Neuronal stem cell (in vitro differentiated cells): ENCODE results near the gene EIF2S2.

Experiments used
- DNase-seq: peaks from one replicate; pipeline ENCODE4 v3.0.0-alpha.2; 2013; ENCODE audit warnings: low spot score
- H2AFZ ChIP-seq: one replicate; pipeline ENCODE4 v1.6.1; 2013; ENCODE audit warnings: mild to moderate bottlenecking, low read length, inconsistent platforms
- H2AK5ac ChIP-seq: 2 replicates; pipeline ENCODE4 v1.6.1; 2013; ENCODE audit warnings: low read depth, mild to moderate bottlenecking, inconsistent platforms, low read length, moderate library complexity, mixed read lengths
- H2BK120ac ChIP-seq: 2 replicates; pipeline ENCODE4 v1.6.1; 2013; ENCODE audit warnings: low read depth, mild to moderate bottlenecking, inconsistent platforms, low read length, moderate library complexity, mixed read lengths
- H2BK12ac ChIP-seq: one replicate; pipeline ENCODE4 v1.6.1; 2013; ENCODE audit warnings: low read length, inconsistent platforms
- H2BK15ac ChIP-seq: 2 replicates; pipeline ENCODE4 v1.6.1; 2013; ENCODE audit warnings: mild to moderate bottlenecking, low read length, inconsistent platforms, mixed read lengths
- H2BK5ac ChIP-seq: one replicate; pipeline ENCODE4 v1.6.1; 2013; ENCODE audit warnings: inconsistent platforms, mild to moderate bottlenecking, low read length, moderate library complexity
- H3K14ac ChIP-seq: one replicate; pipeline ENCODE4 v1.6.1; 2013; ENCODE audit warnings: low read length, inconsistent platforms
- H3K18ac ChIP-seq: 2 replicates; pipeline ENCODE4 v1.6.1; 2013; ENCODE audit warnings: low read length, inconsistent platforms
- H3K23ac ChIP-seq: 2 replicates; pipeline ENCODE4 v1.6.1; 2013; ENCODE audit warnings: low read depth, mild to moderate bottlenecking, mixed read lengths, low read length, inconsistent platforms; ENCODE audit not compliant: poor library complexity
- H3K27ac ChIP-seq: replicated peaks from 3 replicates; pipeline ENCODE4 v1.5.1; 2013; ENCODE audit warnings: low read length, inconsistent platforms
- H3K27me3 ChIP-seq, 3 experiments: 2 replicates each; pipeline ENCODE4 v1.6.1; 2013; ENCODE audit warnings: low read length in 3 of 3, mild to moderate bottlenecking in 2 of 3, inconsistent platforms in 1 of 3, low read depth in 1 of 3, mixed read lengths in 1 of 3, moderate library complexity in 1 of 3; ENCODE audit not compliant: control insufficient read depth in 3 of 3, insufficient read depth in 3 of 3
- H3K36me3 ChIP-seq, 2 donors: replicated peaks in 1 of 2; 2 replicates each; pipeline ENCODE4 v1.6.1; 2013; ENCODE audit warnings: low read length in 2 of 2; ENCODE audit not compliant: control insufficient read depth in 2 of 2, insufficient read depth in 2 of 2
- H3K4ac ChIP-seq: 2 replicates; pipeline ENCODE4 v1.6.1; 2013; ENCODE audit warnings: inconsistent platforms, mild to moderate bottlenecking, low read length, moderate library complexity
- H3K4me1 ChIP-seq, 2 donors: 1 replicate in 1 of 2; 2 replicates in 1 of 2; pipeline ENCODE4 v1.6.1; 2013; ENCODE audit warnings: low read length in 2 of 2, low read depth in 1 of 2; ENCODE audit not compliant: control insufficient read depth in 2 of 2, insufficient read depth in 1 of 2
- H3K4me2 ChIP-seq: one replicate; pipeline ENCODE4 v1.6.1; 2013; ENCODE audit warnings: mild to moderate bottlenecking, low read length, inconsistent platforms; ENCODE audit not compliant: insufficient read depth, poor library complexity, severe bottlenecking
- H3K4me3 ChIP-seq, 2 donors: 2 replicates each; pipeline ENCODE4 v1.5.1; 2013; ENCODE audit warnings: low read length in 2 of 2, mild to moderate bottlenecking in 2 of 2, inconsistent platforms in 1 of 2, moderate library complexity in 1 of 2
- H3K79me1 ChIP-seq: one replicate; pipeline ENCODE4 v1.6.1; 2013; ENCODE audit warnings: low read depth, mild to moderate bottlenecking, inconsistent platforms, low read length, moderate library complexity
- H3K9ac ChIP-seq: one replicate; pipeline ENCODE4 v1.6.1; 2013; ENCODE audit warnings: mild to moderate bottlenecking, low read depth, low read length, inconsistent platforms; ENCODE audit not compliant: poor library complexity
- H3K9me3 ChIP-seq, 2 donors: replicated peaks in 1 of 2; 2 replicates each; pipeline versions ENCODE3 to v1.6.1; 2013; ENCODE audit warnings: low read length in 2 of 2, mild to moderate bottlenecking in 2 of 2, inconsistent platforms in 1 of 2, low read depth in 1 of 2, mixed read lengths in 1 of 2, moderate library complexity in 1 of 2; ENCODE audit not compliant: control insufficient read depth in 2 of 2, insufficient read depth in 1 of 2
- H4K8ac ChIP-seq: one replicate; pipeline ENCODE4 v1.6.1; 2013; ENCODE audit warnings: low read depth, mild to moderate bottlenecking, inconsistent platforms, low read length, moderate library complexity
- H4K91ac ChIP-seq: one replicate; pipeline ENCODE4 v1.6.1; 2013; ENCODE audit warnings: low read length, low read depth, mild to moderate bottlenecking, inconsistent platforms; ENCODE audit not compliant: poor library complexity
- WGBS, 2 donors: extraction: QIAGEN DNeasy Blood & Tissue Kit; methylation state at CpG; one replicate each; pipeline ENCODE4 v1.1.7; 2013; ENCODE audit warnings: missing lambda C conversion rate in 2 of 2, mixed read lengths in 1 of 2; ENCODE audit not compliant: insufficient read length in 2 of 2, insufficient replicate concordance in 1 of 2; ENCODE audit errors: extremely low coverage in 2 of 2; 5-methylcytosine and 5-hydroxymethylcytosine counted together

Gene EIF2S2

DNA sequence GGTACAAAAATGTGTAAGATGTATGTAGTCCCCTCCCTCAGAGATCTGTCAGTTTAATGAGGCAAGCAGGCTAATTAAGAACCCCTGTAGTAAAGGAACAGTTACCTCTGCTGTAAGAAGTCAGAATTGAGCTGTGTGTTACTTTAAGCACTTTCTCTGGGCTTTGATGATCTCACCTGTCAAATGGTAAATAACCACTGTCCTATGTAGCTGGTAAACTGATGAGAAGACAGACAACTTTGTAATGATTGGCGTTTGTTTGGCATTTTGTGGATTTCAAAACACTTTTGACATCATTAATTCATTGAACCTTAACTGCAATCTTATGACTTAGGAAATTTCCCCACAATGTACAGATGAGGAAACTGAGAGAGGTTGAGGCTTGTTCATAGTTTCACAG is 62.7 kb downstream of the EIF2S2 start:
- Histone ChIP-seq H3K9ac (no peak overlapping the region), H3K36me3 (peaks cover 0 to 28% of the 10 kb centered on the region in 2 donors), H3K4ac (no peak overlapping the region), H3K79me1 (no peaks in the 10 kb centered on the region), H2BK12ac (no peak overlapping the region), H2AFZ (no peak overlapping the region), H3K18ac (no peak overlapping the region), H3K9me3 (no peaks in the 10 kb centered on the region), H2BK5ac (no peak overlapping the region), H4K91ac (no peak overlapping the region), H3K27ac (no peak overlapping the region), H2BK15ac (no peak overlapping the region), H4K8ac (no peak overlapping the region), H2BK120ac (no peak overlapping the region), H3K14ac (no peak overlapping the region), H3K4me2 (no peak overlapping the region), H2AK5ac (no peak overlapping the region), H3K4me3 (no peak overlapping the region), H3K4me1 (peaks cover 9 to 10% of the 10 kb centered on the region in 2 donors), H3K27me3 (no peaks in the 10 kb centered on the region), H3K23ac (no peak overlapping the region)
- DNase-seq, result no peak
- no CpG with 5 or more reads among the region's 1 CpG for WGBS, 2 donors

DNA sequence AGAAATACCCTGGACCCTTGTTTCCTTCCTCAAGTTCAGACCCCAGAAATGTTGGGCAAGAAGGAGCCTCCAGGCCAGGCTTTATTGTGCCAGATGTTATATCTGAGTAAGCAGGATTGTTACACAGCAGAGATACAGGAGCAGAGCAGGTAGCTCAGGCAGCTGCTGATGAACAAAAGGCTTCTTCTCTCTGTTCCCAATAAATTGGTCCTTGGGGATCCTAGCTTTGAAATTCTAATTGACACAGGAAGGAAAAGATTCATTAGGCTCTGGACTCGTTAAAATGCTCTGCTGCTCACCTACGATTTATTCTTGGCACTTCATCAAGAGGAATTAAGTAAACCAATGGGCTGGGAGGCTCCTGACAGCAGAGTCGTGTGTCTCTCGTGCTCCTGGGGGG is 64.1 kb downstream of the EIF2S2 start:
- Histone ChIP-seq H3K23ac (no peak overlapping the region), H3K4me1 (peaks cover 0 to 5% of the 10 kb centered on the region in 2 donors), H3K27me3 (no peaks in the 10 kb centered on the region), H4K8ac (no peak overlapping the region), H3K18ac (no peak overlapping the region), H3K36me3 (peaks cover 0 to 39% of the 10 kb centered on the region in 2 donors), H4K91ac (no peak overlapping the region), H2AFZ (no peak overlapping the region), H3K14ac (no peak overlapping the region), H2BK12ac (no peak overlapping the region), H3K79me1 (no peaks in the 10 kb centered on the region), H3K4ac (no peak overlapping the region), H3K4me2 (no peak overlapping the region), H3K9me3 (no peaks in the 10 kb centered on the region), H3K27ac (no peak overlapping the region), H2BK15ac (no peak overlapping the region), H2BK120ac (no peak overlapping the region), H3K9ac (no peak overlapping the region), H2AK5ac (no peak overlapping the region), H2BK5ac (no peak overlapping the region), H3K4me3 (no peak overlapping the region)
- WGBS, 2 donors, result no CpG with 5 or more reads among the region's 4 CpGs
- DNase-seq, result no peak

DNA sequence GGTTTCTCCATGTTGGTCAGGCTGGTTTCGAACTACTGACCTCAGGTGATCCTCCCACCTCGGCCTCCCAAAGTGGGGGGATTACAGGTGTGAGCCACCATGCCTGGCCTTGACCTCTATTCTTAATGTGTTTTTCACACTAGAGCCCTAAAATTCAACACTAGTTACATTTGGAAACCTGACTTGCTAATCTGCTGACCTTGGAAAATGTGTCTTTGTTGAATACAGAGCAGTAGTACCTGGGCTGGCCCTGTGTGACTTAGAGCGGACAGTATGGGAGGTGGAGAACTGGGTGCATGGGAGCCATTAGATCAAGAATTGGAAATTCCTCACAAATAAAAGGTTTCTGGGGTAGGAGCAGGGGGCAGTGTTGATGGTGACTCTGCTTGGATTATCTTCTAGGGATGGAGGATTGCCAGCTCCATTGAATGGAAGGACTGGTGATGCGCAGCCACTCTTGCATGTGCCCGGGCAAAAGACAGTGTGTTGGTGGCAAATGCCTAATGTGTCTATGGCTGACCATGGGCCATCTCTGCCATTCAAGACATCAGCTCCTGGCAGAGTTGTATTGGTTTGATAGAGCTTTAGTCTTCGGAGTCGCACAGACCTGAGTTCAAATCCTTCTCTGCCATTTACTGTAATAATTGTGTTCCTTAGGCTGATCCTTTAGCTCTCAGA is 64.9 kb downstream of the EIF2S2 start:
- H3K27me3 ChIP-seq, result no peaks in the 10 kb centered on the region
- WGBS, 2 donors, result no CpG with 5 or more reads among the region's 7 CpGs

DNA sequence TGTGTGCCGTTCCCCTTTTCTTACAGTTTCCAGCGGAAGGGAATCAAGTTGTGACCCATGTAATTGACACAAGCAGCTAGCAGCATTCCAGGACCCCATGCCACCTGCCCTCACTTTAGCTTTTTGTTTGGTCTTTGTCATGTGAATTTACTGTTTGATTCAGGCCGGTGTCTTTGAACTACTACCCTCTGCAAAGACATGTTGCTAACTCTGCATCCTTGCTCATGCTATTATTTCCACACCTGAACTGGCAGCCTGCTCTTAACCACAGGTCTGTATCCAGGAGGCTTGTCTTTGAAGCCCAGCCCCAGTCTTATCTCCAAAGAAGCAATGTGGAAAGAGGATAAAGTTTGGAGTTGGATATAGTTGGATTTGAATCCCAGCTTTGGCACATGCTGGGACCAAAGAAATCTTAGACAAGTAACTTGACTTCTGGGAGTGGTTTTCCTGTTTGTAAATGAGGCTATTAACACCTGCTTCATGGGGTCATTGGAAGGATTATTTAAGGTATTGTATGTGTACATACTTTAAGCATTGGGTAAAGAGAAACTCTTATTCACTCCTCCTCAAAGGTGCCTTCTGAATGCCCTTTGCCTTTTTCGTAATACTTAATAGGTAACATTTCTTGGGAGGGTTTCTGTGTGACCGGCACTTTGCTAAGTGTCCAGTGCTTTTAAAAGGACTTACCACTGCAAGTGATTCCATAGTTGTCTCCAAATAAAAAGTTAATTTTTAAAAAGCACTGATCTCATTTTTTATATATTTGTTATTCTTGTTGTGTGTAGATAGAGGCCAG is 65.9 kb downstream of the EIF2S2 start:
- WGBS, 2 donors, result no CpG with 5 or more reads among the region's 5 CpGs

More for the DNA sequence above, 64.9 kb downstream of the EIF2S2 start:
- Histone ChIP-seq H3K79me1 (peaks cover under 1% of the 10 kb centered on the region), H2BK5ac (no peak overlapping the region), H2AK5ac (no peak overlapping the region), H3K23ac (no peak overlapping the region), H2BK120ac (no peak overlapping the region), H4K91ac (no peak overlapping the region), H3K18ac (no peak overlapping the region), H3K4me1 (peaks cover 0 to 5% of the 10 kb centered on the region in 2 donors), H3K36me3 (peaks cover 0 to 42% of the 10 kb centered on the region in 2 donors), H4K8ac (no peak overlapping the region), H3K4ac (no peak overlapping the region), H2BK15ac (no peak overlapping the region), H3K4me2 (no peak overlapping the region), H3K9me3 (no peaks in the 10 kb centered on the region), H3K14ac (no peak overlapping the region), H3K27ac (no peak overlapping the region), H2BK12ac (no peak overlapping the region), H3K4me3 (peak overlapping the region in 1 of 2 donors; percentile 32), H2AFZ (no peak overlapping the region), H3K9ac (no peak overlapping the region)
- DNase-seq, result no peak

More for the DNA sequence above, 65.9 kb downstream of the EIF2S2 start:
- Histone ChIP-seq H3K27ac (no peak overlapping the region), H3K4me3 (no peak overlapping the region), H3K27me3 (no peaks in the 10 kb centered on the region), H3K14ac (no peak overlapping the region), H2AK5ac (no peak overlapping the region), H4K91ac (no peak overlapping the region), H3K36me3 (peaks cover 0 to 43% of the 10 kb centered on the region in 2 donors), H3K4me2 (no peak overlapping the region), H3K9ac (no peak overlapping the region), H3K4ac (no peak overlapping the region), H2BK12ac (no peak overlapping the region), H2BK15ac (no peak overlapping the region), H3K4me1 (peaks cover 0 to 5% of the 10 kb centered on the region in 2 donors), H3K23ac (no peak overlapping the region), H3K79me1 (peaks cover 2% of the 10 kb centered on the region), H2BK5ac (no peak overlapping the region), H3K18ac (no peak overlapping the region), H2BK120ac (no peak overlapping the region), H4K8ac (no peak overlapping the region), H2AFZ (no peak overlapping the region), H3K9me3 (no peaks in the 10 kb centered on the region)
- no peak for DNase-seq
